GM18511 (cell line): ENCODE measurements around the gene HECW1.

Experiments
- ATAC-seq: cut with Tn5 transposase; IDR thresholded peaks from one replicate; pipeline ENCODE4 v1.9.1; 2021; ENCODE audit warnings: mild to moderate bottlenecking, moderate library complexity; ENCODE audit not compliant: unreplicated experiment

The HECW1 gene

GRCh38 chr7:43405948-43406347 is 293.5 kb downstream of the HECW1 start:
- ATAC-seq = no peak

- ATAC-seq = no peak
These were observed 294.5 kb downstream of the HECW1 start for GRCh38 chr7:43406961-43407360.

- no peak for ATAC-seq
These were observed 296.5 kb downstream of the HECW1 start for GRCh38 chr7:43408981-43409380.

GRCh38 chr7:43417455-43417854 is 305.0 kb downstream of the HECW1 start:
- ATAC-seq = no peak

GRCh38 chr7:43430411-43430810 is 318.0 kb downstream of the HECW1 start:
- ATAC-seq = no peak

- ATAC-seq = no peak
These were observed 318.7 kb downstream of the HECW1 start for GRCh38 chr7:43431020-43431595.

GRCh38 chr7:43433639-43434038 is 321.2 kb downstream of the HECW1 start:
- no peak for ATAC-seq

- ATAC-seq = no peak
These were observed 324.6 kb downstream of the HECW1 start for GRCh38 chr7:43437001-43437400.

- ATAC-seq = no peak
These were observed 326.5 kb downstream of the HECW1 start for GRCh38 chr7:43438897-43439479.

- ATAC-seq = no peak
These were observed 327.4 kb downstream of the HECW1 start for GRCh38 chr7:43439631-43440401.

- ATAC-seq = no peak
These were observed 329.0 kb downstream of the HECW1 start for GRCh38 chr7:43441231-43442130.

- no peak for ATAC-seq
These were observed 330.9 kb downstream of the HECW1 start for GRCh38 chr7:43443381-43443780.

- no peak for ATAC-seq
These were observed 332.5 kb downstream of the HECW1 start for GRCh38 chr7:43444711-43445578.

GRCh38 chr7:43449577-43449976 is 337.1 kb downstream of the HECW1 start:
- no peak for ATAC-seq

- ATAC-seq = no peak
These were observed 338.4 kb downstream of the HECW1 start for GRCh38 chr7:43450894-43451293.

GRCh38 chr7:43454936-43455518 is 342.6 kb downstream of the HECW1 start:
- ATAC-seq = peak; percentile 91

- no peak for ATAC-seq
These were observed 343.8 kb downstream of the HECW1 start for GRCh38 chr7:43456200-43456599.

- no peak for ATAC-seq
These were observed 346.0 kb downstream of the HECW1 start for GRCh38 chr7:43458330-43459018.

GRCh38 chr7:43459019-43459337 is 346.5 kb downstream of the HECW1 start:
- no peak for ATAC-seq
